ENCODE measurements around the gene MOBP. TPM values are rescaled to one million over a fixed set of nuclear protein-coding genes. Genes with fewer than 3 reads are reported as not detected.

Gene MOBP
- total RNA-seq, 1 experiment from 2014 or later, result not detected

DNA sequence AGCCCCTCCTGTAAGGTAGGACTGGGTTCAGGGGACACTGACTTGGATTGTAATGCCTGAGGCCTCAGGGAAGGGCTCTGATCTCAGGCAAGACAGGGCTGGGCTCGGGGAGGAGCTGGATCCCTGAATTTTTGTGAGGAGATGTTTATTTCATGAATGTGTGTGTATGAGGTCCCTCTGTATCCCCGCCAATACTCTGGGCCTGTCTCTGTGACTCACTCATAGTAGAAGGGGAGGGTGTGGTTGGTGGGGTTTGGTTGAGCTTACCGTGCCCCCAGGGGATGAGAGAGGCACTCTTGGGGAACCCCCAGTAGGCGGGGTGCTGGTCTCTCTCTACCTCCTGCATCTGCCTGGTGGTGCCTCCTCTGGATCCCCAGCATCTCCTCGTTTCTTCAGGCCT, 32.9 kb upstream of the MOBP start:
- ChIA-PET CTCF (interaction anchor here (2.0 kb wide), 1 partner anchor 13 kb away, joined by 4 read pairs; no protein-coding TSS in a partner anchor), POLR2A (no interaction called here), RAD21 (ENCODE audit: low non-redundant PET in 1 of 2, low total read pairs in 2 of 2, uncharacterized antibody in 2 of 2, unreplicated experiment in 2 of 2) (no interaction called here)
- intact Hi-C loops (cut with micrococcal nuclease), result no loop called here
- no peak overlapping the region for H3K9ac ChIP-seq (ENCODE audit: low read length)
- TF ChIP-seq ATF3 (IDR thresholded peaks at IDR 0.05), result no peak
- TF ChIP-seq EZH2phosphoT487 (IDR thresholded peaks at IDR 0.05; ENCODE audit: borderline replicate concordance), result no peak
- no peak for TF ChIP-seq REST (IDR thresholded peaks at IDR 0.05; ENCODE audit: low read depth)
- TF ChIP-seq ZNF274 (IDR thresholded peaks at IDR 0.05; ENCODE audit: low read depth, low read length), result no peak
- TF ChIP-seq SRF (IDR thresholded peaks at IDR 0.05; ENCODE audit: low read depth), result no peak
- TF ChIP-seq YY1 (IDR thresholded peaks at IDR 0.05; ENCODE audit: extremely low read depth, insufficient replicate concordance, low read depth, low read length), result no peak
- TF ChIP-seq POLR2A (IDR thresholded peaks at IDR 0.05; ENCODE audit: borderline replicate concordance, extremely low read depth, insufficient read depth, insufficient read length), result no peak
- TF ChIP-seq FOSL1 (IDR thresholded peaks at IDR 0.05; ENCODE audit: low read depth), result no peak
- TF ChIP-seq CTCF (IDR thresholded peaks at IDR 0.05 in 2 of 3, conservative IDR thresholded peaks at IDR 0.05 in 1 of 3; ENCODE audit: borderline replicate concordance in 1 of 3, insufficient read depth in 1 of 3, low read depth in 2 of 3, low read length in 2 of 3), result no peak
- TF ChIP-seq CEBPB (IDR thresholded peaks at IDR 0.05; ENCODE audit: low read depth), result no peak
- no peak for TF ChIP-seq EZH2 (IDR thresholded peaks at IDR 0.05)
- TF ChIP-seq RAD21 (IDR thresholded peaks at IDR 0.05; ENCODE audit: low read depth), result no peak
- no peak for TF ChIP-seq SIN3A (IDR thresholded peaks at IDR 0.05; ENCODE audit: low read depth)
- no peak for TF ChIP-seq TCF7L2 (IDR thresholded peaks at IDR 0.05; ENCODE audit: borderline replicate concordance, extremely low read depth, insufficient read depth, insufficient read length)
- no peak for TF ChIP-seq MAX (IDR thresholded peaks at IDR 0.05)
- no peak for TF ChIP-seq JUND (IDR thresholded peaks at IDR 0.05)
- no peak for TF ChIP-seq ZBTB33 (IDR thresholded peaks at IDR 0.05; ENCODE audit: extremely low read depth, insufficient replicate concordance, low read length)
- TF ChIP-seq SP1 (IDR thresholded peaks at IDR 0.05; ENCODE audit: low read depth), result no peak
- no peak for TF ChIP-seq EGR1 (IDR thresholded peaks at IDR 0.05; ENCODE audit: low read depth)
- H3K9me3 ChIP-seq (ENCODE audit: control insufficient read depth in 1 of 2, insufficient read depth in 1 of 2, low read depth in 1 of 2, low read length in 2 of 2), result no peaks in the 10 kb centered on the region
- no peaks in the 10 kb centered on the region for H3K9me2 ChIP-seq (ENCODE audit: insufficient read depth)
- no peaks in the 10 kb centered on the region for H3K79me2 ChIP-seq (ENCODE audit: insufficient read depth, low read length)
- no peak overlapping the region for H3K4me3 ChIP-seq (replicated peaks in 1 of 2; ENCODE audit: low read depth in 1 of 2, low read length in 2 of 2)
- peaks cover 0 to 19% of the 10 kb centered on the region in 2 experiments; a peak in 1 of 4 replicates for H3K4me1 ChIP-seq (ENCODE audit: control insufficient read depth in 1 of 2, insufficient read depth in 2 of 2, low read length in 2 of 2)
- H3K27ac ChIP-seq (ENCODE audit: low read depth, low read length), result no peak overlapping the region
- BruUV-seq (replicated peaks), result no TSS peak
- no peaks in the 10 kb centered on the region for H3K36me3 ChIP-seq (ENCODE audit: control insufficient read depth in 1 of 2, insufficient read depth in 2 of 2, low read length in 2 of 2)
- ATAC-seq (no peak), DNase-seq (ENCODE audit: low read depth, low spot score) (no peak)
- no peaks in the 10 kb centered on the region for H3K27me3 ChIP-seq (ENCODE audit: insufficient read depth, low read length)
- no peak overlapping the region for H3K4me2 ChIP-seq (ENCODE audit: low read length)
- H4K20me1 ChIP-seq (ENCODE audit: insufficient read depth), result no peaks in the 10 kb centered on the region
- H2AFZ ChIP-seq (ENCODE audit: low read depth, low read length, poor library complexity, severe bottlenecking), result no peak overlapping the region
